Hematopoietic multipotent progenitor cell treated with erythropoietin and hydrocortisone succinate and interleukin-3 and kit ligand, for 6 days (in vitro differentiated cells): ENCODE measurements around the gene GUSB.

Experiments used
- DNase-seq: peaks from one replicate; pipeline ENCODE4 v3.0.0-alpha.2; 2015

Gene GUSB

DNA sequence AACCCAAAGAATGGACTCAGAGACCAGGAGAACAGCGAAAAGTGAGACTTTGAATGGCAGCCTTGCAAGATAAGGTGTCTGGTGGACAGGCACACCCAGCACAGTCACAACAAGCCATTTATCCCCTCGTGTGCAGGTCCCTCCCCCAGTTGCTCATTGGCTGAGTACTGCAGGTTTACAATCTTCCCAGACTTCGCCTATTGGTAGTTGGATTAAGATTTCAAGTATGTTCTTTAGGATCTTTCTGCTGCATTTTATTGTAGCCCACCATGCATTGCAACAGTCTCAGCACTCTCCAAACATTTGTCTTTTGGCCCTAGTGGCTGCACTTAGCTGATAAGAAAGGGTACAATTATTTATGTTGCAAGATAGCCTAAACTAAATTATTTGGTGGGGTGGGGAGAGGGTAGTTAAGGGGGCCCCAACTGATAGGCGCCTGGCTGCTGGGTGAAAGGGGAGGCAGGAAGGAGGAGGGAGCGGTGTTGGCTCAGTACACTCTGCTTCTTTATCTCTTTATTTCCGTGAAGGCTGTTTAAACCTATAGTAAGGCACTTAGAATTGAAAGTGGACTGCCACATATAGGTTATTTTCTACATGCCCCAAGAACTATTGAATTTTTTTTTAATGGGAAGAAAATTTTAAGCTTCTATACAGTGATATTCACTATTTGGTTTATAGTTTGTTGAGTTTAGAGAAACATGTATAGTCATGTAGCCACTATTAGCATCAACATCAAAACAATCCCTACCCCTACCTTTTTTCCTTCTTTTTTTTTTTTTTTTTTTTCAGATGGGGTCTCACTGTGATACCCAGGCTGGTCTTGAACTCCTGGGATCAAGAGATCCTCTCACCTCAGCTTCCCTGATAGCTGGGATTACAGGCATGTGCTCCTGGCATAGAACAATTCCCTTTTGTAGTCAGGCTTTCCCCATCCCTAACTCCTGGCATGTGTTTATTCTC is 54.2 kb downstream of the GUSB start:
- peak; percentile 98 for DNase-seq

DNA sequence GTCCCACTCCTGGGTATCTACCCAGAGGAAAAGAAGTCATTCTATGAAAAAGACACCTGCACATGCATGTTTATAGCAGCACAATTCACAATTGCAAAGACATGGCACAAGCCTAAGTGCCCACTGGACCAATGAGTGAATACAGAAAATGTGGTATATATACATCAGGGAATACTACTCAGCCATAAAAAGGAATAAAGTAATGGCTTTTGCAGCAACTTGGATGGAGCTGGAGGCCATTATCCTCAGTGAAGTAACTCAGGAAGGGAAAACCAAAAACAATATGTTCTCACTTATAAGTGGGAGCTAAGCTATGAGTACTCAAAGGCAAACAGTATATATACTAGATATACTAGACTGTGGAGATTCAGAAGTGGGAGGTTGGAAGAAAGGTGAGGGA is 55.4 kb downstream of the GUSB start:
- DNase-seq = no peak

DNA sequence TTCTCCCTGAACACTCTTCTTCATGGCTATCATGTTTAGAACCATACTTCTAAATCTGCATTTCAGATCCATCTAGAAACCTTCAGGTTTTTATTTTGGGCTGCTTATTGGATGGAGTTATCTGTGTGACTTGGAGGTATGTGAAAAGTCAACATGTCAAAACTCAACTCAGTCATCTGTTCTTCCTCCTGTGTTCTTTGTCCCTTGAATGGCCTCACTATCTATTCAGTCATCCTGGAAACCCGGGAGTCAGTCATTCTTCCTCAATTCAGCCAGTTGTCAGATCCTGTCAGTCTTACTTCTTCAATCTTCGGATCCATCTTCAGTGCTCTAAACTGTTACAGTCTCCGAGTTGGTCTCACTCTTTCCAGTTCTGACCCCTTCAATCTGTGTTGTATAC is 57.0 kb downstream of the GUSB start:
- no peak for DNase-seq

DNA sequence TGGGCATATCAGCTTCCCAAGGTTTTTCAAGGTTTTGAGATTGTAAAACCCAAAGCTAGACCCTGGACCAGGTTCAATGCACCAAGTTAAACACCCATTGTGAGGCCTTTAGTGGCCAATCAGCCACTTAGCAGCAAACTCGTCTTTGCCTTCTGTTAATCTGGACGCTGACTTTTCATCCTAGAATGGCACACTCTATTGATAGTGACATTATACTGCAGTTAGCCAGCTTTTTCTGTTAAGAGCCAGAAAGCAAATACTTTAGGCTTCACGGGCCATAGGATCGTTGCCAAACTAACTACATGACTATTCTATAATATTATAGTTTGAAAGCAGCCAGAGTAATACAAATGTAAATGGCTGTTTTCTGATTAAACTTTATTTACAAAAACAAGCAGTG is 57.8 kb downstream of the GUSB start:
- no peak for DNase-seq

DNA sequence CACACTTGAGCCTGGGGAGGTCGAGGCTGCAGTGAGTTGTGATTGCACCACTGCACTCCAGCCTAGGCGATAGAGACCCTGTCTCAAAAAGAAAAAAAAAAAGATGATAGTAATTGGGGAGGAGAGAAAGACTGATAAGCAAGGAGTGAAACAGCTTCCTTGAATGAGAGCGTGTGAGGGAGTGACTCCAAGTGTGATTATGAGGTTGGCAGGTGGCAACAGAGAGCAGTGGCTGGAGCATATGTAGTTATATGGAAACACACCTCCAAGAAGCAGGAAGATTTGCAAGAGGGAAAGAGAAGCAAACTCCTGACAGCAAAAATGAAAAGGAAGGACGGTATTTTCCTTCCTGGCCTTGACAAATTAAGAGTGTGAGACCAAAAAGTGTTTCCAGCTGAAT is 58.7 kb downstream of the GUSB start:
- DNase-seq = peak; percentile 54

DNA sequence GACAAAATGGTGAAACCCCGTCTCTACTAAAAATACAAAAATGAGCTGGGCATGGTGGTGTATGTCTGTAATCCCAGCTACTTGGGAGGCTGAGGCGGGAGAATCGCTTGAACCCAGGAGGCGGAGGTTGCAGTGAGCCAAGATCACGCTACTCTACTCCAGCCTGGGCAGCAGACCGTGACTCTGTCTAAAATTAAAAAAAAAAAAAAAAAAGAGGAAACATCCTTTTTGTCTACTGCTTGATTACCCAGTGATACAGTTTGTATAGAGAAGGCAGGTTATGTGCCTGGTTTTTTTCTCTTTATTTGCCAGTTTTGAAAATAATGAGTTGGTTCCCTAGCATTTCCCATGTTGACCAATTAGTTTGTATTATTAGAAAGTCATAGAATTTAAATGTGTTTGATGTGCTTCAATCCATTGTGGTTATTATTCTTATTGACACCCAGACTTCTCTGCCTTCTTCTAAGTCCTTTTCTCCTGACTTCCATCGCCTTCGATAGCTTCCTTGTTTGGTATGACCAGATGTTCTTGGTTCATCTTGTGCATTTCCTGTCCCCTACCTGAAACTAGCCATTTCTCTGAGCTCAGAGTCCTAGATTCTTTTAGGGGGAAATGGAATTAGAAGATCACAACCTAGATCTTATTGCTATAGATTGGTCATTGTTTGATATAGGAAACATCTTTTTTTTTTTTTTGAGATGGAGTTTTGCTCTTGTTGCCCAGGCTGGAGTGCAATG is 65.9 kb downstream of the GUSB start:
- no peak for DNase-seq

DNA sequence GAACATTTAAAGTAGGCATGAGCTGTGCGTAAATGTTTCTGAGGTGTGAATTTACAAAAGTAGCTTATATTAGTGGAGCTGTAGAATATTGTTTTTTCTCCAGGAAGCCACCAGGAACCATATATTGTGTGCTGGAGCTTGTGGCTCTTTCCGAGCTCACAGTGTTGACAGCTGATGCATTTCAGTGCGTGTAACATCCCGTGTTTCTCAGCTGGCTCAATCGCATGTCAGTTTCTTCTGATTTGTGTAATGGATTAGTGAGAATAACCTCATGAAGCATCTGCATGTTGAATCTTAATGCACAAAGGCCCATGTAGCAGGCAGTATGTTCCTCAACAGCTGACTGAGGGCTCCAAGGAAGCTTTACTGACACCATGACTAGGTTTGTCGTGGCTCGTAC is 69.8 kb downstream of the GUSB start:
- no peak for DNase-seq
